T1000 (cell line): Measurements from ENCODE around the gene KIRREL3.

ENCODE experiments used
- DNase-seq: peaks from one replicate; lab custom pipeline; 2025; ENCODE audit warnings: mixed read lengths; lab: John Stamatoyannopoulos, UW

Gene KIRREL3

DNA sequence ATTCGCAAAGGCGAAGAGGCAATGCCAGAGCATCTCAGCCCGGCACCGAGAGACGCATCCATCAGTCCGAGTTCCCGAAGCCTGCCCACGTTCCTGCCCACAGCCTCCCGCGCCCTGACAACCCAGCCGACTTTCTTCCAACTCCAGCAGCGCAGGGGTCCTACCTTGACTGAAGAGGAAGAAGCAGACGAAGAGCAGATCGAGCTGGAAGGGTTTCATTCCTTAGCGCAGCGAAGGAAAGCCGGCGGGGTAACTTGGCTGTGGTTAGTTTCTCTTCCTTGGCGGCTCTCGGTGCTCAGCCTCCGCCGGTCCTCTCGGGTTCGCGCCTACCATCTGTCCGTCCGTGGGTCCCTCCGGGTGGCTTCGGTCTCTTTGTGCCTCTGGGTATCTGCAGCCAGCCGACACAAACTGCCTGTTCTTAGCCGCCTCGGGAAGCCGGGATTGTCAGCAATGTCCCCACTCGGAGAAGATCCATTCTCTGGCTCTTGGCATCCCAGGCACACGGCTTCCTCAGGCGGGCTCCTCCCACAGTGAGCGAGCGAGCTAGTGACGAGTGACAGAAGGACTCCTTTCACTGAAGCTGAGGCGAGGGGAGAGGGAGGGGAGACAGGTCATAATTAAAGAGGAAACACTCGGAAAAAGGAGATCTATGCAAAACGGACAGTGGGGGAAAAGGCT is at the start of gene KIRREL3:
Gene KIRREL3 (minus strand): TSS at position 480 of the 678 bp plus-strand sequence.
- DNase-seq: no peak

DNA sequence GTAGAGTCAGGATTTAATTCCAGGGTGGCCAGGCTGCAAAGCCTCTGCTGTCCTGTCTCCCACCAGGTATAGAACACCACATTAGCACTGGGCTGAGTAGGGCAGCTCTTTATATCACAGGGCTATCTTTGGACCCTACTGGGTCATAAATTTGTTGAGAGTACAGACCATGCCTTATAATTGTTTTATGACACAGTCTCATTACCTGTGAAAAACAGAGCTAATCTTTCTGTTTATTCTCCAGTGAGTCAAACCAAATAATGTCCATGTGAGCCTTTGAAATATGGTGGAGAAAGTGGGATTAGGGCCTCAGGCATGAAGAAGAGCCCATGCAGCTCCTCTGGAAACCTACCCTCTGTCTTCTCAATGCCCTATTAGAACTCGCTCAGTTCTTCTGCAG is 49.6 kb upstream of the KIRREL3 start:
- no peak for DNase-seq

DNA sequence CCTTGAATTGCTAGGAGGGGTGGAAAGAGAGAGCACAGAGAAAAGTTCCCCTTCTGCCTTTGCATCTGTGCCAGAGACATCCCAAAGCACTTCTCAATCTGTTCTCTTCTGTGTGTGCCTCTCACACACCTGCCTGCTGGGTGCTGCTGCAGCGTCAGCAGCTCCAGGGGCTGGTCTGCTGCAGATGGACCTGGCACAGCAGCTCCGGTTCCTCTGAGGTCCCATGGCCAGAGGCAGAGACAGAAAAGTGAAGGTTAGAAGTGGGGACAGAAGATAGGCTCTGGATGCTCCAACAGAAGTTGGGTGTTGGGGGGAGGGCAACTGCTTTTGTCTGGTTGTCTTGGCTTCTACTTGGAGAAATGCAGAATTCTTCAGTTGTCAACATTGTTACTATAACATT is 48.9 kb upstream of the KIRREL3 start:
- DNase-seq: no peak

DNA sequence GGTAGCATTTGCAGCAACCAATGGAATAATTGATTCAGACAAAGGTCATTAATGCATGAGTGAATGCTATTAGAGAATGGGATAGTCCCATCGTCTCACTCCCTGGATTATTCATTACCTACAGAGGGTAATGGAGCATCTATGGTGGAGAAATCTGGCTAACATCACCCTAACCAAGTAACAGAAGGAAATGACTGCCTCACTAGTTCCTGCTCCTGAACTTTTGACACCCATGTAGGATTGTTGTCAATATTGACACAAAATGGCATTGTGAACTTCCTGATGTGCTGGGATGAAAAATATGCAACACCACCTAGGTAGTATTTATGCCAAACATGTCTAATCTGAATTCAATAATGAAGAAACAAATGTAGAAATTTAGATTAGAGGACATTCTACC is 44.0 kb upstream of the KIRREL3 start:
- DNase-seq: no peak

DNA sequence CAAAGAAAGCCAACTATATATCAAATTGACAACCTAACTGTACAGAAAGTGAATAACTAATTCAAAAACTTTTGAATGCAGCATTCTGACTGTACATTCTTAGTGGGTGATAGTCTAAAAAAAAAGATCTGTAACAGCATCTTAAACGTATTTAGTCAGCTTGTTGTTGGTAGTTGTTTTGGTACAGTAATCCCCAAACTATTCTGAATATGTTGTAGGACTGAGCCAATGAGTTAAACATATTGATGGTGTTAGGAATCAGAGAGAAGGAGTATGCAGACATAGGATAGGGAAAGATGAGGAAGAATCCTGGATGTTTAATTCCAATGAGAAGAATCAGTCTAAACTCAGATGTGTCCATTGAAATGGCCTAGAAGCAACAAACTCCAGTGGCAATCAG is 41.9 kb upstream of the KIRREL3 start:
- DNase-seq: no peak

DNA sequence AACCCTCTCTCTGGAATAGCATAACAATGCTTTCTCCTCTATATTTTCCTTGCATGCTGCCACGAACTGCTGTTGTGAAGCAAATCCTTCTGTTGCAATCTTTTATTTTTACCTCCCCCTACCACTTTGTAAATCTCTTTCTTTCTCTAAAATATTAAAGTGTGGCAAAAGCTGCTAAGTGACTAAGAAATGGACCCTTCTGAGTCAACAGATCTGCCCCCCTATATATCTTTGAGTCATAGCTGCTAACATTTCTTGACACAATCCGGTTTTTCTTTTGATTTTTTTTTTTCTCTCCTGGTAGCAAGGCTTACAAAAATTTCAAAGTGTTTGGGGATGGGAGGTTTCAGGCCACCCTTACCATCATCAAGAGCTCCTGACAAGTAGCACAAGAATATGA is 39.0 kb upstream of the KIRREL3 start:
- no peak for DNase-seq

DNA sequence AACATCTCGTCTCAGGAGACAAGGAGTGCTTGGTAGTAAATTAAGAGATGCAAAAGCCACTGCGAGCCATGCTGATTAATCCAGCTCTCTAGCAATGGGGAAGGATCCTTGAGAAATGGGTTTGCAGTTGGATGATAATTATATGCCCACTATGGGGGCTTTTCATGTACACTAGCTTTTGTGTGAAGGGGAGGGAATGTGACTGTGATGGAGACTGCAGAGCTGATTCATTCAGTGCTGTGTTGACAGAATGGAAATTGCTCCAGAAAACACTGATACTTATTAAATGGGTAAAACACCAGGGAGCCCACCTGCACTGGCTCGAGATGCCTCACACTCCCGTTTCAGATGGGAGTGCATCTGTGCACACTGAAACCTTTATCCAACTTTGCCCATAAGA is 37.0 kb upstream of the KIRREL3 start:
- no peak for DNase-seq

DNA sequence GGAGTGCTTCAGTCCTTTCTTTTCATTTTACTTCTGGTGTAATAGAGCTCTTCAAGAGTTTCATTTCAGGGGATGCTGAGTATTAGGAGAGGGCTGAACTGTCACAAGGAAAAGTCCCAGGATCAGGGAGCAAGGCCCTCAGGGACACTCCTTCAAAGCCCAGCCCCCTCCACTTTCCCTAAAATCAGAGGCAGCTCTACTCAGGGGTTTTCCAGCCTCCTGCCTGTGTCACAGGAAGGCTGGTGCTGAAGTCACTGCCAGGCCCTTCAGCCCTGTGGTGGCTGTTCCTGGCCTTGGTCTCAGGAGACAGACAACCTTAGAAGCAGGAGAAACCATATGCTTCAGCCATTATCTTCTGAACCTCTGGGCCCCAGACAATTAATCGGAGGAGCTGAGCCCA is 36.4 kb upstream of the KIRREL3 start:
- DNase-seq: no peak

DNA sequence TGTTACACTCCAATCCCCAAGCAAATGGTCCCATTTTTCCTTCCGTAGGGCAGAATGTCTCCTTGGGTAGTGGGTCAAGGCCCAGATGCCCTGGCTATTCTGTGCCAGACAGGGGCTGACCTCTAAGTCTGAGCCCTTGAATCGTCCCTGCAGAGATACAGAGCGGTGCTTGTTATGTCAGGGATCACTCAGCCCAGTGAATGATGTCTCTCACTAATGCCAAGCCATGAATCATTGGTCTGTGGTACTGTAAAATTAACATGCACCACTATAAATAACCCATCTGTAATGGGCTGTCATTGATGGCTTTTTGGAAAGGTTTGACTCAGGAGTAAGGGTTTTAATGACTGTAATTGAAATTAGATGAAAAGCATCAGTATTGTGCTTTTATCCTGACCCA is 35.3 kb upstream of the KIRREL3 start:
- no peak for DNase-seq

DNA sequence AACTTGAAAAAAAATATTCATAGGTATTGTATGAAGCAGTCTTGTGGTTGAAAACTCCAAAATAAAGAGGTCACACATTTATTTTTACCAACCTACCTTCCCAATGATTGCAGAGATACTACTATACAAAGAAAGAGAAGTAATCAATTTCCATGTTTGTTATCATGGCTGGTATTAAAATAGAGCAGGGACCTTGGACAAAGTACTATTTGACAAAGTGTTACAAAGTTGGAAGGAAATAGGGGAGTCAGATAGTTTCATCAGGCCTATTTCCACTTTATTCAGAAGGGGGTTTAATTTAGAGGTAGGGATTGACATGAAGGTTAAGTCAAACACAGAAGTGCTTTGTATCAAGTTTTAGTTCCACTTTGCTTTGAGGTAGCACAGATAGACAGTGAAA is 34.4 kb upstream of the KIRREL3 start:
- DNase-seq: no peak

DNA sequence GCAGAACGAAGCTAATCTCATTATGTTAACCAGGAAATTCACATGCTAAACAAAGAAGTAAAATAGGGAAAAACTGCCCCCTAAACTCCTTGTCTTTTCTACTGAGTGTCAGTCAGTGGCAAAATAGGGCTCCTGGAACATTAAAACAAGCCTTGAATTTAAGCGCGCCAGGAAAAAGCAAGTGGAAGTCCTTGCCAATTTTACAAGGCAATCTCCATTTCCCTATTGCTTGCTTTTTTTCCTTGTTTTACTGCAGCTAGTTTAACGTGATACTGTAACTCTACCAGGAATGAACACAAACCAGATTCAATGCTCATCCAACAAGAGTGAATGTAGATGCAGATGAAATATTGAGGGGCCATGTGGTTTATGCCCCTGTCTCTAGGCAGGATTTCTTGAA is 28.1 kb upstream of the KIRREL3 start:
- no peak for DNase-seq

DNA sequence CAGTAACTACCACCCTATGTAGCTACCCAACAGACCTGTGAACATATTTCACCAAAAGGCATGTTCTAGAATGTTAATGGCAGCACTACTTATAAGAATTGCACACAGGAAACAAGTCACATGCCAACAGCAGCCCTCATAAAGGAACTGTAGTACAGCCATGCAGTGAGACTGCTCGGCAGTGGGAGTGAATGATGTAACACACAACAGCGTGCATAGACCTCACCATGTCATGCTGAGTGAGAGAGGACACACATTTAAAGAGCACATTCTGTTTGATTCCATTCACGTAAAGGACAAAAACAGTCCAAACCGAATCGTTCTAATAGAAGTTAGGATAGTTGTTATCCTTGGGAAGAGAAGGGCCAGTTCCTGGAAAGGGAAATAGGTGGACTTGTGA is 27.2 kb upstream of the KIRREL3 start:
- no peak for DNase-seq

DNA sequence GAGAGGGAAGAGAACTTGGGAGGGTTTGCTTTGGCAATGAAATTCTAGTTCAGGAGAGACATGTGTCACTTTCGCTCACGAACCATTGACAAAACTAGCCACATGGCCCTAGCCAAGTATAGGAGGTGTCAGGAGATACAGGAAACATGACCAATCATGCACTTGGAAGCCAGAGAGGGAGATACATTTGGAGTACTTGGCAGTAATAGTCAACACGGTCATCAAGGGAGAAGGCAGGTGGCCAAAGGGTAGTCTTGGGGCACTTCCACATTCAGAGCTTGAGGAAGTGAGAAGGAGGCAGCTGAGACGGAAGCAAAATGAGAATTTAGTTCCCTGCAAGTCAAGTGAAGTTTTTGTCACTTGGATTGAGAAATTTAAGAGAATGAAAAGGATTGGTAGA is 26.4 kb upstream of the KIRREL3 start:
- no peak for DNase-seq

DNA sequence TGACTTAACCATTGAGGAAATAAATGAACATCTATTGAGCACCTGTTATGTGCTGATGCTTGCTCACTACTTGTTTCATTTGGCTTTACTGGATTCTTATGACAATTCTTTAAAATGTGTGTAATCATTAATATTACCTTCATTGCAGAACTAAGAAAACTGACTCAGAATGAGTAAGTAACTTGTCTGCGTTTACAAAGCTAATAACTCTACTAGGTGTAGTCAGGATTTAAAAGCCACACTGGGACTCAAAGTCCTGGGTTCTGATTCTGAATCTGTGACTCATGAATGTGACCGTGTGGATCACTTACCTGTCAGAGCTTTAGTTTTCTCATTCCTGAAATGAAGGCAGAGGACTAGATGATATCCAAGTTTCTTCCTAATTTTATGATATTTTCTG is 23.4 kb upstream of the KIRREL3 start:
- DNase-seq: no peak

DNA sequence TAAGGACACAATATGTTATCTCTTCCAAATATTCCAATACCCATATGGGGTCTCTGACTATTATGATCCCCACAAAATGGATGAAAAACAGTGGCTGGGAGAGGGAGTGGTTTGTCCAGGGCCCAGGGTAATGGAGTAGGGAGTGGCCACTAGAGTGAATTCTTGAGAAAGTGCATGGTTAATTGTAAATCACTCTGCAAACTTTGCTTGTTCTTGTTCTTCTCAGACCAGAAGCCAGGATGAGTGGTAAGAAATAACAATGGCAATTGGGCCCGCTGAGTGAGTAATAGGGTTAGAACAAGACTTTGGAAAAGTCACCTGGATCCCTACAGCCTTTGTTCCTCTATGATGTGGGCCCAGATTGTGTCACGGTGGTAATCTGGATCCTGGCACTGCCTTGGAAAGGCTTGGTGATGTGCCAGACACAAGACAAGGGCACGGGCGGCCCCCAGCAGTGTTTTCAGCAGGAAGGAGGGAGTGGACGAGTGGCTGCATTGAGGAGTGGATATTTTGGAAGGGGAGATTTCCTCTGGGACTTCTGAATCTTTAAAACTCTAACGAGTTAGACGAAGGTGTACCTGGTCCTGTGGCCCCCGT is 18.2 kb upstream of the KIRREL3 start:
- no peak for DNase-seq

DNA sequence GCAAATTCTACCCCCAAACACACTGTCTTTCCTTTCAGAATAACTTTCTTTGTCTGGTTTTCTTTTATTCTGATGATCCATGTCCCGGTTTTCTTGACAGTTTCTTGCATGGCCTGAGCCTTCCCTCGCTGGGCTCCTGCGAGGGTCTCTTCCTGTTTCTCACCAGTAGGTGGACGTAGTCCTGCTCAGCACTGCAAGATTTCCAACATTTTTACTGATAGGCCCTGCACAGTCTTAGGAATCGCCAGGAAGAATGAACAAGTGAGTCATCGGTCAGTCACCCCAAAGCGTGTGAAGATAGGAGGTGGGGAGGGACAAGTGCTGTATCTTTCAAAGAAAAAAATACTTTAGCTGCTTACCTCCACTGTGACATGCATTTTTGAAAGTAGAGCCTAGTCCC is 16.9 kb upstream of the KIRREL3 start:
- peak; percentile 46 for DNase-seq

DNA sequence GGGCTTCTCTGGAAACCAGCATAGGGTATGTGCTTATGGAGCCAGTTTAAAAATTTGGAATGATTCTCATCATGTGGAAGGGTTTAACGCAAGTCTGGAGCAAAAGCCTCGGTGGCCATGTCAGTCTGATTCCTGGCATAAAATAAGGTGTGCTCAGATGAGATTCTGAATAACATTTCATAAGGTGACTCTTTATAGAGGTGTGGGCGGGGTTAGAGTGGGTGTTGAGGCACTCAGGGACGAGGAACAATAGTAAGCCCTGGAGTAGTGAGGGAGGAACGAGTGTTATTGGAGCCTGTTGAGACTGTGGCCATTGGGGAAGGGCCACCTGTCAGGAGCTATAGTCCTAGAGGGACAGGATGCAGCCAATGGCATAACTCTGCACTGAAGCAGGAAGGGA is 13.0 kb upstream of the KIRREL3 start:
- DNase-seq: no peak

DNA sequence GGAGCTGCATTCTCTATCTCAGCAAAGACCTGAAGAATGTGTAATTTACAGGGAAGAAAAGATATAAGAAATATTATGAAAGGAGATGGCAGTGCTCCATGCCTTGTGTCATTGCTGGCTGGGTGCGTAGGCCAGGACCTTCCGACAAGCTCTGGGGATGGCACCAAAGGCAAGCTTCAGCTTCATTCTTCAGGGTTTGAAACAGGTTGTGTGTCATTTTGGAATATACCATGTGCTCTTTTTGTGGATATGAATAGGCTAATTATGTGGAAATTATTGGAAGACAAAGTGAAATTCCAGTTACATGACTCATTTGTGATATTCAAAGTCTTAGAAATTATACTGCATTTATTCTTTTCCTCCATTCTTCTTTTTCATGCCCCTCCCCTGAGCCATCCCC is 5.7 kb upstream of the KIRREL3 start:
- no peak for DNase-seq

DNA sequence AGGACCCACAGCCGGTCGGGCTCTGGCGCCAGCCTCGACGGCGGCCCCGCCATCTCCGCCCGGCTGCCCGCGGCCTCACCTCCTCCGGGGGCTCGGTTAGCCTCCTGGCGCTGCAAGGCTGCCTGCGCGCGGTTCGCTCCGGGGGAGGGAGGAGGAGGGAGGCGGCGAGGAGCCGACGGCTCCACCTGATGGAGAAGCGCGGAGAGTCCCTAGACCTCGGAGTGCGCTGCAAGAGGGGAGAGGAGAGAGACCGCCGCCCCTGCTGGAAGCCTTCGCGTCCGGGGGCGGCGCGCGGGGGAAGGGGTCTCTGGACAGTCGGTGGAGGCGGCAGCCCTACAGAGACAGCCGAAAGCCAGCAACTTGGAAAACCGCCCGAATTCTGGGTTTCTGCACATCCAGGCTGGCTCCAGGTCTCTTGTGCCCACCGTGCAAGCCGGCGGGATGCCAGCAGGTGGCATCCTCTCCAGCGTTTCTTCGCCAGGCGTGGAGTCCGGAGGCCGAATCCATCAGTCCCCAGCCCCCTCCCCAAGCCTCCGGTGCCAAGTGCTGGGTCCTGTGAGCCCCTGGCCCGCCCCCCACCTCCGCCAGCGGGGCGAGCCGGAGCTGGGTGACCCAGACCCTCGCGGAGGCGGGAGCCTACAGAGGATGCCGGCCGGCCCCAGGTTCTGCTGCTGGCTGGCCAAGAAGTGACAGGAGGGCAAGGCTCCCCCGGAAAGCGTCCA is 2.9 kb upstream of the KIRREL3 start:
- DNase-seq: no peak

DNA sequence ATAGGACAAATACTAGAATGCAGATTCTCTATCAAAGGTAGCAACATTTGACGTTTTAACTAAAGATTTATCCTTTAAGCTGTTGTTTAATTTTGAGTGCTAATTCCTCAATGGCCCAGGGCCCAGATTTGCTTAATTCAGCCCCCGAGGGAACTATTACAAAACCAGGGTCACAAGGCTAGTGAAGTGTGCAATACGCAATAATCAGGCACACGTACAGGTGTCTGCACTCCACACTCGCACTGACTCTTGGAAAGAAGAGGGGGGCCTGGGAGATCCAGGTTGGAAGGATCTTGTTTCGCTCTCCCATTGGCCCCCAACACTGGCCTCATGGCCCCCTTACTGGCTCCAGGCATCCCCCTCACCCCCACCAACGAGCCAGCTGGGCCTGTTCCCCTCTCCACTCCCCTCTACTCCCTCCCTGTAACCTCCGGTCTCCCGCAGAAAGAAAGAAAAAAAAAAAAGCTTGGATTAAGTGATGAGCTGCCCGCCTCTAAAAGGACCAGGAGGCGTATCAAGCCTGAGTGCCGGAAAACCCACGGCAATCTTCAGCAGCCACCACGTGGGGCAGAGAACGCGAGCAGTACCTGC is 2.2 kb upstream of the KIRREL3 start:
- DNase-seq: no peak

DNA sequence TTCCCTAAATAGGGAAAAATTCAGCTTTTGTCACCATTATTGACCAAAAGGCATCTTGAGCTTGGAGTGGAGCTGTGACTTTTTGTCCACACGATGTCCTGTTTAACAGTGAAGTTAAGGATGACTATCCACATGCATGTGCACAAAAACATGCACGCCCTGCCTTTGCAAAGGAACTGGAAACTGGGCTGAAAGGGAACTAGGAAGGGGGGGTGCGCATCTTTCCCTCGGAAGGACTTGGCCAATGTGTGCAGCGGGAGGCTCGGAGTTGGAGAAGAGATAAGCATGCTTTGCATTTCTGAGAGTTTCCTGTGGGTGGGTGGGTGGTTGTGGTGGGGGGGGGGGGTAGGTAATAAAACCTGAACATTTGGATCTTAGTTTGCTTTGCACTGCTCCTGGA is 411 bp upstream of the KIRREL3 start:
- DNase-seq: no peak

DNA sequence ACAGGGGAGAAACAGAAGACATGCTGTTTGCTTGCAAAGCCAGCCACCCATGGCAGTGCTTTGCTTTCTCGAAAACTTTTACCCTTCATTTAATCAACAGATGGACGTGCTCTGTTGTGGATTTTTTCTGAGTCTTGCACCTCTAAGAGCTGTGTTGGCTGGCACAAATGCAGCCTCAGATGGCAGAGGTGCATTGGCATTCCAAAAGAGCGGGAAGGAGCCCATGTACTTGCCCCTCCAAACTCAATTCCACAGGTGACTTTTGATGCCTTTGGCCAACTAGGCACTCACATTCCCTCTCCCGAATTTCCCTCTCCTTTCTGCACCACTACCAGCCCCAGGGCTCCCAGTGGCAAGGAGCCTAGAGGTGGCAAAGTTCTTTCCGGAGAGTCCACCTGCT is 1.2 kb downstream of the KIRREL3 start:
- no peak for DNase-seq

DNA sequence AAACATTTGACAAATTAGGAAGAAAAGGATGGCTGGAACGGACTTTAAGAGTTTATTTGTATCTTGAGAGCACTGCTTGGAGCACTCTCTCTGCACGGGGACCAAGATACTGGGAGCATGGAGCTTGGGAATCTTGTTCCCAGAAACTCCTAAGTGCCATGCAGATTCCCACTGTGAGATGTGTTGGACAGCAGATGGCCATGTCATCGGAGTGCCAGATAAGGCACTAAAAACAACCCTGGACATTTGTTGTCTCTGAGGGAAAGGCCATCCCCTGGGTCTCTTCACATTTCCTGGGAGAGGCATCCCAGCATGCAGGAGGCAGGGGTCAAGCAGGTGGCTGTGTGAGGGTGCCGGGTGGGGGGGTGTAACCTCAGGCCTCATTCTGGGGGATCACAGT is 2.9 kb downstream of the KIRREL3 start:
- no peak for DNase-seq
